CD4-positive, alpha-beta T cell (primary cell): Measurements from ENCODE around the gene JCAD. TPM values are rescaled to one million over a fixed set of nuclear protein-coding genes. Genes with fewer than 3 reads are reported as not detected.

Experiments
- ATAC-seq: fragments of 200-7000 bp; cut with Tn5 transposase; one replicate; pipeline ENCODE4 v1.10.0; 2022; ENCODE audit warnings: mild to moderate bottlenecking; ENCODE audit not compliant: poor library complexity
- CTCF ChIA-PET: fragments of 350-600 bp; sonication (Branson Sonifier 250); formaldehyde crosslinking; loops from one replicate; lab custom pipeline; 2021; ENCODE audit warnings: antibody characterized with exemption, inconsistent platforms; lab: Charles Lee
- POLR2A ChIA-PET: fragments of 350-600 bp; sonication (Branson Sonifier 250); formaldehyde crosslinking; loops from one replicate; lab custom pipeline; 2021; ENCODE audit warnings: antibody characterized with exemption, inconsistent platforms; lab: Charles Lee
- DNase-seq, 14 experiments: peaks; one replicate each; pipeline ENCODE4 v3.0.0-alpha.2; 2013 to 2020; ENCODE audit warnings: mixed read lengths in 2 of 14
- H3K27ac ChIP-seq, 2 donors: one replicate each; pipeline versions ENCODE4 v1.5.1 to v1.7.0; 2013; ENCODE audit warnings: low read length in 2 of 2, low read depth in 1 of 2, mild to moderate bottlenecking in 1 of 2
- H3K27me3 ChIP-seq, 2 experiments: 1 replicate in 1 of 2; 2 replicates in 1 of 2; pipeline versions ENCODE4 v1.6.1 to v1.7.0; 2013; ENCODE audit warnings: low read length in 2 of 2, control low read depth in 1 of 2, mild to moderate bottlenecking in 1 of 2, moderate library complexity in 1 of 2; ENCODE audit not compliant: insufficient read depth in 2 of 2, control insufficient read depth in 1 of 2
- H3K36me3 ChIP-seq: one replicate; pipeline ENCODE4 v1.6.1; 2013; ENCODE audit warnings: low read length, control low read depth; ENCODE audit not compliant: insufficient read depth
- H3K4me1 ChIP-seq: one replicate; pipeline ENCODE4 v1.6.1; 2013; ENCODE audit warnings: low read length, control low read depth; ENCODE audit not compliant: insufficient read depth
- H3K4me3 ChIP-seq: one replicate; pipeline ENCODE4 v1.5.1; 2013; ENCODE audit warnings: mild to moderate bottlenecking, low read length, moderate library complexity
- H3K9me3 ChIP-seq, 2 experiments: 1 replicate in 1 of 2; 2 replicates in 1 of 2; pipeline versions ENCODE4 v1.6.1 to v1.7.0; 2013; ENCODE audit warnings: low read length in 2 of 2, mild to moderate bottlenecking in 2 of 2, control low read depth in 1 of 2, moderate library complexity in 1 of 2; ENCODE audit not compliant: control insufficient read depth in 1 of 2, insufficient read depth in 1 of 2
- H3K27ac Mint-ChIP-seq: one replicate; pipeline ENCODE4 v1.8.0; 2020; ENCODE audit warnings: mixed read lengths
- H3K27me3 Mint-ChIP-seq: one replicate; pipeline ENCODE4 v1.8.0; 2021; ENCODE audit warnings: mixed read lengths
- H3K36me3 Mint-ChIP-seq: one replicate; pipeline ENCODE4 v1.8.0; 2021; ENCODE audit warnings: low read depth, mixed read lengths
- H3K4me1 Mint-ChIP-seq: one replicate; pipeline ENCODE4 v1.8.0; 2021; ENCODE audit warnings: low read depth, mixed read lengths
- H3K4me3 Mint-ChIP-seq: one replicate; pipeline ENCODE4 v1.8.0; 2020; ENCODE audit warnings: mild to moderate bottlenecking, mixed read lengths
- H3K9me3 Mint-ChIP-seq: one replicate; pipeline ENCODE4 v1.8.0; 2020; ENCODE audit warnings: mixed read lengths
- CTCF ChIP-seq: fragments of 200-600 bp; IDR thresholded peaks from one replicate; pipeline ENCODE4 v1.8.0; 2022; ENCODE audit warnings: antibody characterized with exemption, mild to moderate bottlenecking
- intact Hi-C, 2 experiments: fragments of 100-400 bp; cut with DNase I in 1 of 2; cut with micrococcal nuclease in 1 of 2; formaldehyde crosslinking; loops; one replicate each; pipeline versions ENCODE4 v1.15.1 to v1.9.0; 2023 to 2025; cut with DNase I, micrococcal nuclease
- total RNA-seq, 174 experiments: library from RNA in 2 of 174; stranded (reverse) in 2 of 174; gene quantifications; one replicate each; pipeline ENCODE4 v1.2.3 and lab custom pipeline; 2021 to 2026

The JCAD gene
- total RNA-seq, 2 experiments from 2014 or later, result not detected

GRCh38 chr10:30096564-30096963 is 37.2 kb upstream of the JCAD start:
- Mint-ChIP-seq H3K9me3 (no peaks in the 10 kb centered on the region), H3K4me3 (no peak overlapping the region), H3K27ac (no peak overlapping the region), H3K27me3 (peaks cover 48% of the 10 kb centered on the region), H3K4me1 (no peaks in the 10 kb centered on the region), H3K36me3 (no peaks in the 10 kb centered on the region)
- no peak for DNase-seq
- ATAC-seq, result no peak
- POLR2A ChIA-PET, result interaction anchor here (0.6 kb wide), 1 partner anchor 80 kb away, joined by 3 read pairs; no protein-coding TSS in a partner anchor
- peaks cover 0 to 4% of the 10 kb centered on the region in 2 experiments for H3K27me3 ChIP-seq
- CTCF ChIA-PET, result no interaction called here
- no peaks in the 10 kb centered on the region for H3K9me3 ChIP-seq
- no peak overlapping the region for H3K27ac ChIP-seq
- no peak overlapping the region for H3K4me3 ChIP-seq
- no peaks in the 10 kb centered on the region for H3K36me3 ChIP-seq
- no peaks in the 10 kb centered on the region for H3K4me1 ChIP-seq
- intact Hi-C loops, result no loop called here
- TF ChIP-seq CTCF, result no peak

- peaks cover 0 to 4% of the 10 kb centered on the region in 2 experiments for H3K27me3 ChIP-seq
- ChIA-PET POLR2A (interaction anchor here (0.6 kb wide), 1 partner anchor 80 kb away, joined by 3 read pairs; no protein-coding TSS in a partner anchor), CTCF (no interaction called here)
- no peaks in the 10 kb centered on the region for H3K9me3 ChIP-seq
- H3K4me1 ChIP-seq, result no peaks in the 10 kb centered on the region
- H3K36me3 Mint-ChIP-seq, result no peaks in the 10 kb centered on the region
- peaks cover 49% of the 10 kb centered on the region for H3K27me3 Mint-ChIP-seq
- no peak overlapping the region for H3K27ac ChIP-seq
- H3K4me1 Mint-ChIP-seq, result no peaks in the 10 kb centered on the region
- TF ChIP-seq CTCF, result no peak
- H3K9me3 Mint-ChIP-seq, result no peaks in the 10 kb centered on the region
- H3K4me3 ChIP-seq, result no peak overlapping the region
- H3K36me3 ChIP-seq, result no peaks in the 10 kb centered on the region
- no peak overlapping the region for H3K4me3 Mint-ChIP-seq
- no peak overlapping the region for H3K27ac Mint-ChIP-seq
- DNase-seq (no peak), ATAC-seq (no peak)
- intact Hi-C loops, result no loop called here
Observed at GRCh38 chr10:30095631-30096422, 36.4 kb upstream of the JCAD start.

GRCh38 chr10:30094601-30095000 is 35.2 kb upstream of the JCAD start:
- ATAC-seq (no peak), DNase-seq (no peak)
- H3K4me3 Mint-ChIP-seq, result no peak overlapping the region
- Histone ChIP-seq H3K9me3 (no peaks in the 10 kb centered on the region), H3K4me1 (no peaks in the 10 kb centered on the region), H3K27me3 (peaks cover 0 to 4% of the 10 kb centered on the region in 2 experiments), H3K36me3 (no peaks in the 10 kb centered on the region), H3K27ac (no peak overlapping the region), H3K4me3 (no peak overlapping the region)
- ChIA-PET POLR2A (no interaction called here), CTCF (no interaction called here)
- intact Hi-C loops, result no loop called here
- H3K27ac Mint-ChIP-seq, result no peak overlapping the region
- no peaks in the 10 kb centered on the region for H3K36me3 Mint-ChIP-seq
- H3K9me3 Mint-ChIP-seq, result no peaks in the 10 kb centered on the region
- no peak for TF ChIP-seq CTCF
- H3K4me1 Mint-ChIP-seq, result no peaks in the 10 kb centered on the region
- H3K27me3 Mint-ChIP-seq, result peaks cover 48% of the 10 kb centered on the region
